Esophagus mucosa (tissue), 1 donor: ENCODE measurements around the gene IL1RL2. TPM values are rescaled to one million over a fixed set of nuclear protein-coding genes. Genes with fewer than 3 reads are reported as not detected.

Experiments used
- ATAC-seq: fragments of 200-7000 bp; cut with Tn5 transposase; one replicate; pipeline ENCODE4 v1.9.1; 2020
- total RNA-seq: library from RNA; stranded (reverse); gene quantifications from one replicate; pipeline ENCODE4 v1.2.4, GENCODE V29; 2023
- donor health status: DM: yes; HTN: yes; CAD: no.

Gene IL1RL2
- total RNA-seq, 1 donor from 2014 or later, result 8.1 TPM

DNA sequence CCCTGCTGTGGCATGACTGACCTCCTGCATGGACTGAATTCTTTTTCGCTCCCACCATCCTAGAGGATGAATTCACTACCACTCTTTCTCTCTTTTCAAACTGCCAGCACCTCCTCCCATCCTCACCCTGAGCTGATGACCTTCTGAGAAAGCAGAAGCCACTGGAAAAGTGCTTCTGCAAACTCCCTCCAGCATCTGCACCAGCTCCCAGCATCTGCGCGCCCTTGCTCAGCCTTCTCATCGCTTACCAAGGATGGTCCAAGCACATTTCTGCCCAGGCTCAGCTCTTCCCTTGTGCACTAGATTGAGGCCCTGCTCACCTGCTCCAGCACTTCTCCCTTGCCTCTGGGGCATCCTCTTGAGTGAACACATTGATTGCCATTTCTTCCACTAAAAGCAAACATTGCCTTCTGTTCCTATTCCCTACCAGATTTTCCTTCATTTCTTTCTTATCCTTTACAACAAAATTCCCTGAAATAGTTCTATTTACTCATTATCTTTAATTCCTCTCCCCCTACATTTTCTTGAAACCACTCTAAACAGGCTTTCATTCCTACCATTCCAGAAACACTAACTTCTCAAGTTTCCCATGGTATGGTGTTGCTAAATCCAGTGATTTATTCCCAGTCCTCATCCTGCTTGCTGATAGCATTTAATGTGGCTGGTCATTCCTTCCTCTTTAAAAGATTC, 81.8 kb downstream of the IL1RL2 start:
- no peak for ATAC-seq

DNA sequence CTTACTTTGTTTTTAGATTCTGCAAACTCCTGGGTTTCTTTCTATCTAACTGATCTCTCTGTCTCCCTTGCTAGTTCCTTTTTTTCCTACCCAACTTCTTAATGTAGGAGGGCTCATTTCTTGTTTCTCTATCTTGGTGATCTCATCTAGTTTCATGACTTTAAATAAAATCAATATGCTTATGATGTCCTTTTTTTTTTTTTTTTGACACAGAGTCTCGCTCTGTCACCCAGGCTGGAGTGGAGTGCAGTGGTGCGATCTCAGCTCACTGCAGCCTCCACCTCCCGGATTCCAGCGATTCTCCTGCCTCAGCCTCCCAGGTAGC, 82.3 kb downstream of the IL1RL2 start:
- no peak for ATAC-seq

DNA sequence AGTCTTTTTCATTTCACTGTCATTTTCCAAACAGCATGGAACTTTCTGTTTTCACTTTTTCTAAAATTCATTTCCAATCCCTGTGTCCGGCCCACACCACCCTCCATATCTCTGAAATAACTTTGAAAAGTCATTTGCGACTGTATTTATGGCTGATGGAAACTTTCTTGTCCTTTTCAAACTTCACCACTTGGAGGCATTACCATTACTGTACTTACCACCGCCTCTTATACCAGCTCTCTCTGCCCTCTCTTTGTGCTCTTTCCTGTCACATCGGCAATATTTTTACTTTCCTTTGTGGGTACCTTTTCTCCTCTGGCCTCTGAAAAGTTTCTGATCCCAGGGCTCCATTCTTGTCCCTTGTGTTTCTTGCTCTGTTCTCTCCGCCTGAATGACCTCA, 85.0 kb downstream of the IL1RL2 start:
- no peak for ATAC-seq

DNA sequence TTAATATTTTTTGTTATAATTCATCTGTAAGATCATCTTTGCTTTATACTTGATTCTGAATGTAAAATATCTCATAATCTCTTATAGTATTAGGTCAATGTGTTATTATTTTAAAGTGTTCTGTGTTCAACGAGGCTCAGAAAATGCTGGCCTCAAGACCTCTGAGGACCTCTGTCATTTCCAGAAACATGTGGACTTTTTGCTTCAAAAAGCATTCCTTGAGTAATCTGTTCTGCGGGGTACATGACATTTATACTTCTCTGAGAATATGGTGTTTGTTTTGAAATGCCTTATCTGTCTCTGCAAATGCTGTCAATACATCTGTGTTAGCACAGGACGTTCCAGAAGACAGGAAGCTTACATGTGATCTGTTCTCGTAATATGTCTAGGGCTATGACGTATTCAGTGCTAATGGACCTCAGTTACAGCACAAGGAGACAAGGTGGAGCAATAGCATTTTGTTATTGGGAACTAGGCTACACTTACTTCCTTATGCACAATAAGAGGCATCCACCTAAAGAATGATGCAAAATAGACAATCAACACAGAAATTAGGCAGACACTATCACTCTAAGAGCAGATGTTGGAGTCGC, 86.9 kb downstream of the IL1RL2 start:
- peak; percentile 52 for ATAC-seq

DNA sequence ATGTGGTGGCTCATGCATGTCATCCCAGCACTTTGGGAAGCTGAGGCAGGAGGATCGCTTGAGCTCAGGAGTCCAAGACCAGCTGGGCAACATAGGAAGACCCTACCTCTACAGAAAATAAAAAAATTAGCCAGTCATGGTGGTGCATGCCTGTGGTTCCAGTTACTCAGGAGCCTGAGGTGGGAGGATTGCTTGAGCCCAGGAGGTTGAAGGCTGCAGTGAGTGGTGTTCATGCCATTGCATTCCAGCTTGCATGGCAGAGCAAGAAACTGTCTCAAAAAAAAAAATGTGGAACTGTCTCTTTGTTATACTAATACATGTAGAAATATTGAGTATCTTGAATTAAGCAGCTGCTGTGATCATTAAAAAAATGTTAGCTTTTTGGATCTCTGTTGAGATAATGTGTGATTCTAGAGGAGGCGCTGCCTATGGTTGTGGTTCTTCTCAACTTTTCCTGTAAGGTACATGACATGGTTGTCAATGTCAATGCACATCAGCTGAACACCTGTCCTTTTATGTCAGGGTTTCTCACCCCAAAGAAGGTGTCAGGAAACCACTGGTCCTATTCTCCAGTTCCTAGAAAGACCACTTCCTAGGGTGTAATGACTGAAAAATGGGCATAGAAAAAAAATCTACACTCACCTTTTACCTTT, 89.9 kb downstream of the IL1RL2 start:
- ATAC-seq, result no peak

DNA sequence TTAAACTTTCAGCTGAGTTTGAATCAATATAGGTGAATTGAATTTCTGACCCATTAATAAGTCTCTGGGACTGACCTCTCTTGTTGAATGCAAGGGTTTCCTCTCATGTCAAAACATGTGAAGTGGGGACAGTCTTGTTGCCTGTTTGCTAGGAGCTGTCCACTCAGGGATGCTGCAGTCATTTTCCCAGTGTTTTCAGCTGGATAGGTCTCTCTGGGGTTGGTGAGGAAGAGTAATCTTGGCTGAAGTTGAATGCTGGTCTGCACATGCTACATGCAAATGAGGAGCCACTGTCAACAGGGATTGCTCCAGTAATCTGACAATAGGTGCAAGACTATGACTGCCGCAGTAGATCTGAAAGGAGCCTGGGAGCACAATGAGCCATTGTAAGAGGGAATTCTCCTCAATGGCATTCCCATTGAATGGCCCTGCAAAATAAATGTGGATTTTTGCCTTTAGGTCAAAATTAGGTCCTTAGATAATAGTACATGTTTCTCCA, 90.4 kb downstream of the IL1RL2 start:
- ATAC-seq, result no peak

DNA sequence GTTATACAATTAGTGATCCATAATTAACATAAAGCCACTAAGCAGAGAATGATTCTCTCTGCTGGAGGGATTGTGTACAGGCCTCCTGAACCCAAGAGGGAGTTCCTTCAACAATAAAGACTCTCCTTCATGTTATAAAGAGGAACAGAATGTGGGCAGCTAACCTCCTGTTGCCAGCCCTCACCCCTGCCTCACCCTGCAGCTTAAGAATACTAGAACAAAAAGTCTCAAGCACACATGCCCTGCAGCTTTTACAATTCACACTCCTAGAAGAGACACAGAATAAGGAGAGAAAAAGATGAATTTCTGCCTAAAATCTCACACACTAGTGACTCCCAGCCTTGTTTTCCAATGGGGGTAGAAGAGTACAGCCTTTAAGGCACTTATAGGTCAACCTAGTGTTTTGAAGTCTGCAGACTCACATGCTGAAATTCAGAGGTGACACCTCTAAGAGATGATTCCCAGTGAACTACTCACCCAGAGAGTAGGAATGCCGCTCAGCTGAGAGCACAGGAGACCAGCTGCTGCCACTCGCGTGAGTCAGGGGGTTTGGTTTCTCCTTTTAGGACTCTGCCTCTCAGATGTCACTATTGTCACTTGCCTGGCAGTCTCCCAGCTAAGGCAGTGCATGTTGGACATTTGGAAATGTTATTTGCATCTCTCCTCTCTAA, 92.0 kb downstream of the IL1RL2 start:
- ATAC-seq, result no peak

DNA sequence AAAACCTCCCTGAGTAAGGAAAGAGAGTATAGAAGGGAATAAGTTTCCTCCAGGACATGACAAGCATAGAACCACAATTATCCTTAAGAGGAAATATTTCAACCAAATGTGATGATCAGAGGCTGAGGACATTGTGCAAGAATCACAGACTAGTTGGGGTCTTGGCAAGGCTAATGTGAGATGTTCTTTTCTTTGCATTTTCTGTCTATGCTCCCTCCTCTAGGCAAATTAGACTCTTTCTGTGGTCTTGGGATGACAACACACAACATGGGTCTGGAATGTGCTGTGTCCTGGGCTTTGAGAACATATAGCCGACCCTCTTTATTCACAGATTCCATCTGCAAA, 92.5 kb downstream of the IL1RL2 start:
- no peak for ATAC-seq

DNA sequence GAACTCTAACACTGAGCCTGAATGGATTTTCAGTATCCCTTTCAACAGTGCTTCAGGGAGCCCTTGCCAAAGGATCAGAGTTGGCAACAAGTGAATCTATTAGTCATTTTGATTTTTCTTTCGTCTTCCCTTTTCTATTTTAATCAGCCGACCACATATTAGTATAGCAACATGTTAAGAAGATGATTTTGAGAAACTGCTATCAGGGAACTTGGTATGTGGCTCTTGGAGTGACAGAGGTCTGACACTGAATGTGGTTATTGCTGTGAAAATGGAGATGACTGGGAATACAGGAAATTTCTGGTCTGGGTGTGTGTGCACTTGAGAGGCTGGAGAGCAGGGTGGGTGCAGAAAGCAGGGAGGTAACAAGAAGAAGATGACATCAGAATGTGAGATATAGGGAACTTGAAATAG, 95.9 kb downstream of the IL1RL2 start:
- no peak for ATAC-seq

DNA sequence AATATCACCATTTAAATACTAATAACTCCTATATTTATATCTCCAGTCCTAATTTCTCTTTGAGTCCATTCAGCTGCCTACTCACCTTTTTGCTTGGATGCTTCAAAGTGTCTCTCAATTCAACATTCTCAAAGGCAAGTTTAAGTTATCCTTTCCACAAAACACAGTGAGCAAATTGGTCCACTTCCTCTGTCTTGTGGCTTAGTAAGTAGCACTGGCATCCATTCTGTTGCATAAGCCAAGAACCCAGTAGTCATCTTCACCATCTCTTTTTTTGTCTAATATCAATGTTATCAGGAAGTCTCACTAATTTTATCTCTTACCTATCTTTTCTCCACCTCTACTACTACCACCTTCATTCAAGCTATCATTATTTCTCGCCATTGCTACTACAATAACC, 97.2 kb downstream of the IL1RL2 start:
- ATAC-seq, result no peak

DNA sequence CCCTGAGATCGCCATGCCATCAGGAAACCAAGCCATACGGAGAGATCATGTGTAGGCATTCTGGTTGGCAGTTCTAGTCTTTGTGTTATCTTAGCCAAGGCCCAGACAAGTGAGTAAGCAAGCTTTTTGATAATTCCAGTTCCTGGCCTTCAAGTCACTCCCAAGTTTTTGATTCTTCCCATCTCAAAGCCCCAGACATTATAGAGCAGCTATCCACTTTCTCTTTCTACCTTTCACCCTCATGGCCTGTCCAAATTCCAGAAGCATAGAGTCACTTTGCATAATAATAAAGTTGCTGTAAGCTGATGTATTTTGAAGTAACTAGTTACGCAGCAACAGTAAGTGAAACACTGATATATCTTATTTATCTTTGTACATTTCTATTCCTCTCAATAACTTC, 97.8 kb downstream of the IL1RL2 start:
- ATAC-seq, result no peak

DNA sequence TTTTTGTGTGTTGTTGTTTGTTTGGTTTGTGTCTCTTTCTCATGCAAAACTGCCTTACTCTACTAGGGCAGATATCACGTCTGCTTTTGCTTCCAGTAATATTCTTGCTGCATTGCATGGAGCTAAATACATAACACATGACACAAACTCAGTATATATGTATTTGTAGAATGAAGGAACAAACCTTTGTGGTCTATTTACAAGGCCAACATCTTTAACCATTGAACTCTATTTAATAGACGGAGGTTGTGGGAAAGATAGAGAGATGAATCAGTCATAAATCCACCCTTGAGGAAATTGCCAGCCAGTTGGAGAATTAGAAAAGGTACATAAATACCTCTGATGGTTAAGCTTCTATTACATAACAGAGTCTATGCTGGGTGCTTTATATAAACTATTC, 98.5 kb downstream of the IL1RL2 start:
- ATAC-seq, result no peak

DNA sequence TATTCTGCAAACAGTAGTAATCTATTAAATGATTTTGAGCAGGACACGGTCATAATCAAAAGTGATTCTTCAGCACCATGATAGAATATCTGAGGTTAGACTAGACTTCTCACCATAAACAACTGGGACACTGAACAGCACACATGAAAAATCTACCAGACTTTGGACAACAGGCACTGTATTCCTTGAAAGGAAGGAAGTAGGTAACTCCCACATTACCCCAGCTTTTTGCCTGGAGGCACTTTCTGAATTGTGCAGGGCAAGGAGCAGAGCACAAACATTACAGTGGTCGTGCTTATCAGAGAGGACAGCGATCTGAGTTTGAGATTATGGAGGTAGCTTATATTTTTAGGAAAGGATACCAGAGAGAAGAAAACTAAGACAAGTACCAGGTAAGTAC, 99.2 kb downstream of the IL1RL2 start:
- no peak for ATAC-seq

DNA sequence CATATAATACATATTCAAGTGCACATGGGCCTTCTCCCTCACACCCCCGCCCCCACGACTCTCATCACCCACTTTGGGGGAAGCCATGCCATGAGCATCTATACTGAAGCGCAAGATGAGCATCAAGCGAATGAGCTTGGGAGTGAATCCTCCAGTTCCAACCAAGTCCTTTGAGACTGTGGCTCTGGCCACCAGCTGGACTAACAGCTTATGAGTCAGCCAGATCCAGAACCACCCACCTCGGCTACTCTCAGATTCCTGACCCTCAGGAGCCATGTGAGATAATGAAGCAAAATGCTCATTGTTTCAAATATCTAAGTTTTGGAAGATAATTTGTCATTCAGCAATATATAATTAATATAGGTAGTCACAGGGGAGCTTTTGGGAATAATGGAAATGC, 102.3 kb downstream of the IL1RL2 start:
- no peak for ATAC-seq

Other genes with a start within 250 kb of the IL1RL2 start
- gene IL1R2, start 195.1 kb upstream of the IL1RL2 start, total RNA-seq, result 19.0 TPM
- 19.1 TPM for gene IL1R1, start 44.3 kb upstream of the IL1RL2 start, total RNA-seq
- gene IL1RL1, start 124.5 kb downstream of the IL1RL2 start, total RNA-seq, result 2.8 TPM
- 1.1 TPM for gene IL18R1, start 168.8 kb downstream of the IL1RL2 start, total RNA-seq
- 0.64 TPM for gene IL18RAP, start 236.1 kb downstream of the IL1RL2 start, total RNA-seq